Activated effector memory CD4-positive, alpha-beta T cell treated with anti-CD3 and anti-CD28 coated beads, Interleukin-2, amount 50 U/mL, for 16 hours (primary cell): ENCODE data around the gene HDLBP.

ENCODE experiments used
- DNase-seq: peaks from one replicate; pipeline ENCODE4 v3.0.0-alpha.2; 2020

Gene HDLBP

GRCh38 chr2:241315093-241315878 is at the start of gene HDLBP:
HDLBP (minus strand) TSS chr2:241315672; CDS start chr2:241266869, 48,803 bp downstream.
- peak; percentile 100 for DNase-seq

GRCh38 chr2:241364781-241365180 is 49.3 kb upstream of the HDLBP start:
- DNase-seq = no peak

- no peak for DNase-seq
Observed at GRCh38 chr2:241363426-241363825, 48.0 kb upstream of the HDLBP start.

GRCh38 chr2:241359481-241360045 is 44.1 kb upstream of the HDLBP start:
- no peak for DNase-seq

GRCh38 chr2:241358470-241358869 is 43.0 kb upstream of the HDLBP start:
- DNase-seq = no peak

- no peak for DNase-seq
Observed at GRCh38 chr2:241357531-241357930, 42.1 kb upstream of the HDLBP start.

- no peak for DNase-seq
Observed at GRCh38 chr2:241356871-241357260, 41.4 kb upstream of the HDLBP start.

- peak; percentile 99 for DNase-seq
Observed at GRCh38 chr2:241355983-241356870, 40.8 kb upstream of the HDLBP start, which contains the start of gene FARP2. FARP2 (plus strand) TSS chr2:241356285; CDS start chr2:241373108, 16,823 bp downstream.

- DNase-seq = peak; percentile 92
Observed at GRCh38 chr2:241354668-241355658, 39.5 kb upstream of the HDLBP start.

- no peak for DNase-seq
Observed at GRCh38 chr2:241352227-241352626, 36.8 kb upstream of the HDLBP start.

- no peak for DNase-seq
Observed at GRCh38 chr2:241351640-241352031, 36.2 kb upstream of the HDLBP start.

GRCh38 chr2:241350878-241351639 is 35.6 kb upstream of the HDLBP start:
- DNase-seq = no peak

GRCh38 chr2:241350530-241350877 is 35.0 kb upstream of the HDLBP start:
- no peak for DNase-seq

GRCh38 chr2:241349941-241350340 is 34.5 kb upstream of the HDLBP start:
- no peak for DNase-seq

GRCh38 chr2:241344925-241345651 is 29.6 kb upstream of the HDLBP start:
- no peak for DNase-seq

GRCh38 chr2:241340631-241341163 is 25.2 kb upstream of the HDLBP start:
- DNase-seq = no peak

- DNase-seq = no peak
Observed at GRCh38 chr2:241339839-241340630, 24.6 kb upstream of the HDLBP start.

GRCh38 chr2:241334813-241335212 is 19.3 kb upstream of the HDLBP start:
- no peak for DNase-seq

GRCh38 chr2:241330616-241330981 is 15.1 kb upstream of the HDLBP start:
- DNase-seq = no peak
